Measurements from ENCODE around the gene MBNL2. TPM values are rescaled to one million over a fixed set of nuclear protein-coding genes. Genes with fewer than 3 reads are reported as not detected.

MBNL2 gene
- total RNA-seq, 1 experiment from 2014 or later, result 0.17 TPM

DNA sequence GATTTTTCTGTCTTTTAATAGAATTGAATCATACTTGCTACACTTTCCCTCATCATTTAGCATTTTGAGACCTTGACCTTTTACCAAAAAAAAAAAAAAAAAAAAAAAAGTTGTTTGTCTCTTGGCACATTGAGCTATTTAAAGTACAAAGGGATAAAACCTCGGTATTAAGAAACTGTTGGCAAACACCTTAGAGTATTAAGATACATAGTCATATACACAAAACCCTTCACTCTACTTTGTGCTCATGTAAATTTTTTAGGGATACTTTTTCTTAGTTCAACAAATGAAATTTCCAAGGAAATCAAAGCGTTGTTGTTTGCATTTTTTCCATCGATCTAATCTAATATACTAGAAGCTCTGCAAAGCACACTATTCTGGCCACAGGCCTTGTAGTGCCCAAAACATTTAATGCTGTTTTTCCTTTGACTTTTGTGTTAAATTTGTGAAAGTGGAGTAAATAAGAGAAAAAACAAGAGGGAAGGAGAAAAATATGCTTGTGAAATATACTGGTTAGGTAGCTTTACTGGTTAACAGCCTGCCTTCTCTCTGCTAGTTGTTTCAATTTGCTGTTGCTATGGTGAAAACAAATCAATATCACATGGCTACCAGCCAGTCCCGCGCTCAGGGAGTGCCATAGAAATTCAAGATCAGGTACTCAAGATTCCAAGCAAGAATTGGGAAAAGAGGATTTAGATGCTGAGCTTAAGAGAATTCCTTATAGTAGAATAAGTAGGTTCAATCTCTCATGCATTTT, 2.6 kb downstream of the MBNL2 start:
- H3K4me2 ChIP-seq (ENCODE audit: insufficient read depth, insufficient read length, low read length), result no peak overlapping the region
- no peak overlapping the region for H2BK15ac ChIP-seq (ENCODE audit: low read depth, low read length)
- no peak overlapping the region for H2AK5ac ChIP-seq (ENCODE audit: insufficient read length, low read length)
- H3K14ac ChIP-seq (ENCODE audit: insufficient read depth, low read length), result no peak overlapping the region
- H3K9me3 ChIP-seq (ENCODE audit: control insufficient read depth, low read depth, low read length), result no peaks in the 10 kb centered on the region
- no peak overlapping the region for H2BK12ac ChIP-seq (ENCODE audit: insufficient read length, low read depth, low read length)
- H4K91ac ChIP-seq (ENCODE audit: insufficient read length, low read depth, low read length), result no peak overlapping the region
- no peaks in the 10 kb centered on the region for H3K23me2 ChIP-seq (ENCODE audit: insufficient read length, low read depth, low read length, poor library complexity, severe bottlenecking)
- no peaks in the 10 kb centered on the region for H4K20me1 ChIP-seq (ENCODE audit: control insufficient read depth, insufficient read depth, insufficient read length)
- no peak overlapping the region for H3K18ac ChIP-seq (ENCODE audit: insufficient read length, low read depth, low read length)
- no peaks in the 10 kb centered on the region for H3K79me2 ChIP-seq (ENCODE audit: insufficient read depth, low read length)
- H3K56ac ChIP-seq (ENCODE audit: insufficient read length, low read depth, low read length), result no peak overlapping the region
- H3K79me1 ChIP-seq (ENCODE audit: insufficient read depth, low read depth, low read length, poor library complexity, severe bottlenecking), result no peaks in the 10 kb centered on the region
- Mint-ChIP-seq H3K4me3 (no peak overlapping the region), H3K27me3 (ENCODE audit: low read depth) (peaks cover 97% of the 10 kb centered on the region), H3K36me3 (ENCODE audit: insufficient read depth in 1 of 3, low read depth in 3 of 3) (no peaks in the 10 kb centered on the region), H3K4me1 (peaks cover 26 to 40% of the 10 kb centered on the region in 2 experiments), H3K27ac (no peak overlapping the region), H3K9me3 (peaks cover 0 to 4% of the 10 kb centered on the region in 2 experiments; a peak in 2 of 5 replicates)
- H3K4ac ChIP-seq (ENCODE audit: low read depth, low read length), result no peak overlapping the region
- no peak overlapping the region for H3T11ph ChIP-seq (ENCODE audit: low read length)
- peaks cover 47% of the 10 kb centered on the region for H3K27me3 ChIP-seq (ENCODE audit: insufficient read depth, low read length)
- no peak for DNase-seq
- H2BK120ac ChIP-seq (ENCODE audit: low read depth, low read length, poor library complexity, severe bottlenecking), result no peak overlapping the region
- H3K23ac ChIP-seq (ENCODE audit: insufficient read length, low read depth, low read length), result no peak overlapping the region
- H2BK5ac ChIP-seq (ENCODE audit: insufficient read length, low read length), result no peak overlapping the region
- H4K8ac ChIP-seq (replicated peaks; ENCODE audit: insufficient read length, low read depth, low read length), result no peak overlapping the region
- peaks cover 2% of the 10 kb centered on the region; the same call in 1 of the 2 replicates for H3K4me1 ChIP-seq (ENCODE audit: insufficient read depth, low read length)
- H3K9ac ChIP-seq (ENCODE audit: extremely low read depth, insufficient read length, low read length), result no peak overlapping the region
- no peak overlapping the region for H3K27ac ChIP-seq (ENCODE audit: insufficient read length, low read depth, low read length)
- H4K5ac ChIP-seq (ENCODE audit: insufficient read length, low read depth, low read length), result no peak overlapping the region
- H2BK20ac ChIP-seq (ENCODE audit: low read depth, low read length, poor library complexity, severe bottlenecking), result no peak overlapping the region
- TF ChIP-seq, protein P1, sequence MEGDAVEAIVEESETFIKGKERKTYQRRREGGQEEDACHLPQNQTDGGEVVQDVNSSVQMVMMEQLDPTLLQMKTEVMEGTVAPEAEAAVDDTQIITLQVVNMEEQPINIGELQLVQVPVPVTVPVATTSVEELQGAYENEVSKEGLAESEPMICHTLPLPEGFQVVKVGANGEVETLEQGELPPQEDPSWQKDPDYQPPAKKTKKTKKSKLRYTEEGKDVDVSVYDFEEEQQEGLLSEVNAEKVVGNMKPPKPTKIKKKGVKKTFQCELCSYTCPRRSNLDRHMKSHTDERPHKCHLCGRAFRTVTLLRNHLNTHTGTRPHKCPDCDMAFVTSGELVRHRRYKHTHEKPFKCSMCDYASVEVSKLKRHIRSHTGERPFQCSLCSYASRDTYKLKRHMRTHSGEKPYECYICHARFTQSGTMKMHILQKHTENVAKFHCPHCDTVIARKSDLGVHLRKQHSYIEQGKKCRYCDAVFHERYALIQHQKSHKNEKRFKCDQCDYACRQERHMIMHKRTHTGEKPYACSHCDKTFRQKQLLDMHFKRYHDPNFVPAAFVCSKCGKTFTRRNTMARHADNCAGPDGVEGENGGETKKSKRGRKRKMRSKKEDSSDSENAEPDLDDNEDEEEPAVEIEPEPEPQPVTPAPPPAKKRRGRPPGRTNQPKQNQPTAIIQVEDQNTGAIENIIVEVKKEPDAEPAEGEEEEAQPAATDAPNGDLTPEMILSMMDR (conservative IDR thresholded peaks at IDR 0.05), result no peak
- no CpG with 5 or more reads among the region's 5 CpGs for WGBS (ENCODE audit: extremely low coverage, insufficient read length, low lambda C conversion rate)
- no peak overlapping the region for H2AFZ ChIP-seq (ENCODE audit: low read length)

Measured in H9 (cell line).